ENCODE measurements around the gene DNAH2. TPM values are rescaled to one million over a fixed set of nuclear protein-coding genes. Genes with fewer than 3 reads are reported as not detected.

Gene DNAH2
- total RNA-seq, 2 experiments from 2014 or later = not detected

GRCh38 chr17:7777017-7777416 is 59.5 kb downstream of the DNAH2 start:
- Histone ChIP-seq H3K36me3 (ENCODE audit: insufficient read depth, low read length) (no peaks in the 10 kb centered on the region), H3K4me2 (ENCODE audit: low read length) (no peak overlapping the region), H2AFZ (ENCODE audit: low read length) (no peak overlapping the region), H3K9me3 (ENCODE audit: low read length) (no peaks in the 10 kb centered on the region), H4K20me1 (ENCODE audit: insufficient read depth, low read length) (no peaks in the 10 kb centered on the region), H3K4me1 (ENCODE audit: insufficient read depth, low read length, poor library complexity, severe bottlenecking) (no peaks in the 10 kb centered on the region), H3K4me3 (ENCODE audit: low read depth, low read length, poor library complexity, severe bottlenecking) (no peak overlapping the region), H3K9me2 (ENCODE audit: insufficient read depth, low read length) (no peaks in the 10 kb centered on the region), H3K27ac (ENCODE audit: low read depth, low read length, poor library complexity, severe bottlenecking) (no peak overlapping the region), H3K79me2 (ENCODE audit: insufficient read depth, low read depth, low read length) (no peaks in the 10 kb centered on the region)
- intact Hi-C loops (cut with micrococcal nuclease; ENCODE audit: unreplicated experiment) = no loop called here
- no peak for DNase-seq (ENCODE audit: low spot score)
- TF ChIP-seq CTCF (conservative IDR thresholded peaks at IDR 0.05; ENCODE audit: low read length) = no peak
- TF ChIP-seq EZH2phosphoT487 (IDR thresholded peaks at IDR 0.05; ENCODE audit: borderline replicate concordance, low read depth, low read length) = no peak
- CTCF ChIA-PET (ENCODE audit: unreplicated experiment) = no interaction called here
- POLR2A ChIA-PET = no interaction called here
- no TSS peak for BruUV-seq (replicated peaks)

- TF ChIP-seq EZH2phosphoT487 (IDR thresholded peaks at IDR 0.05; ENCODE audit: borderline replicate concordance, low read depth, low read length) (no peak), CTCF (conservative IDR thresholded peaks at IDR 0.05; ENCODE audit: low read length) (no peak)
- no peaks in the 10 kb centered on the region for H3K79me2 ChIP-seq (ENCODE audit: insufficient read depth, low read depth, low read length)
- H3K4me2 ChIP-seq (ENCODE audit: low read length) = no peak overlapping the region
- no peaks in the 10 kb centered on the region for H3K9me3 ChIP-seq (ENCODE audit: low read length)
- no peaks in the 10 kb centered on the region for H3K36me3 ChIP-seq (ENCODE audit: insufficient read depth, low read length)
- DNase-seq (ENCODE audit: low spot score) = no peak
- BruUV-seq (replicated peaks) = no TSS peak
- H3K4me3 ChIP-seq (ENCODE audit: low read depth, low read length, poor library complexity, severe bottlenecking) = no peak overlapping the region
- H3K27ac ChIP-seq (ENCODE audit: low read depth, low read length, poor library complexity, severe bottlenecking) = no peak overlapping the region
- no peaks in the 10 kb centered on the region for H3K4me1 ChIP-seq (ENCODE audit: insufficient read depth, low read length, poor library complexity, severe bottlenecking)
- intact Hi-C loops (cut with micrococcal nuclease; ENCODE audit: unreplicated experiment) = loop anchor here (10.0 kb wide), 1 partner anchor 146 kb away; the partner anchor contains the start of gene SHBG
- H3K9me2 ChIP-seq (ENCODE audit: insufficient read depth, low read length) = no peaks in the 10 kb centered on the region
- ChIA-PET POLR2A (no interaction called here), CTCF (ENCODE audit: unreplicated experiment) (no interaction called here)
- H4K20me1 ChIP-seq (ENCODE audit: insufficient read depth, low read length) = no peaks in the 10 kb centered on the region
- H2AFZ ChIP-seq (ENCODE audit: low read length) = no peak overlapping the region
These were observed 63.2 kb downstream of the DNAH2 start for GRCh38 chr17:7780736-7781135.

GRCh38 chr17:7781429-7781828 is 63.9 kb downstream of the DNAH2 start:
- no peak overlapping the region for H2AFZ ChIP-seq (ENCODE audit: low read length)
- ChIA-PET POLR2A (no interaction called here), CTCF (ENCODE audit: unreplicated experiment) (no interaction called here)
- peak; percentile 12 for DNase-seq (ENCODE audit: low spot score)
- no peak overlapping the region for H3K27ac ChIP-seq (ENCODE audit: low read depth, low read length, poor library complexity, severe bottlenecking)
- no peaks in the 10 kb centered on the region for H3K36me3 ChIP-seq (ENCODE audit: insufficient read depth, low read length)
- no peak for TF ChIP-seq CTCF (conservative IDR thresholded peaks at IDR 0.05; ENCODE audit: low read length)
- TF ChIP-seq EZH2phosphoT487 (IDR thresholded peaks at IDR 0.05; ENCODE audit: borderline replicate concordance, low read depth, low read length) = no peak
- H3K4me3 ChIP-seq (ENCODE audit: low read depth, low read length, poor library complexity, severe bottlenecking) = no peak overlapping the region
- no peaks in the 10 kb centered on the region for H3K4me1 ChIP-seq (ENCODE audit: insufficient read depth, low read length, poor library complexity, severe bottlenecking)
- intact Hi-C loops (cut with micrococcal nuclease; ENCODE audit: unreplicated experiment) = loop anchor here (10.0 kb wide), 1 partner anchor 147 kb away; the partner anchor contains the start of gene SHBG
- no peak overlapping the region for H3K4me2 ChIP-seq (ENCODE audit: low read length)
- no peaks in the 10 kb centered on the region for H3K9me3 ChIP-seq (ENCODE audit: low read length)
- no peaks in the 10 kb centered on the region for H3K9me2 ChIP-seq (ENCODE audit: insufficient read depth, low read length)
- H4K20me1 ChIP-seq (ENCODE audit: insufficient read depth, low read length) = no peaks in the 10 kb centered on the region
- BruUV-seq (replicated peaks) = no TSS peak
- no peaks in the 10 kb centered on the region for H3K79me2 ChIP-seq (ENCODE audit: insufficient read depth, low read depth, low read length)
